HCT116 (cell line): Measurements from ENCODE around the gene ECE2. TPM values are rescaled to one million over a fixed set of nuclear protein-coding genes. Genes with fewer than 3 reads are reported as not detected.
A peak's percentile ranks its signal among the peaks of the same experiment; 100 is the strongest.

Experiments
- ATAC-seq: fragments of 200-7000 bp; cut with Tn5 transposase; 2 replicates; pipeline ENCODE4 v1.9.1; 2020; ENCODE audit warnings: mild to moderate bottlenecking, moderate library complexity
- BruUV-seq: library from RNA; stranded (reverse); fragments of 400-500 nt; replicated peaks from 2 replicates; lab custom pipeline; 2021; lab: Mats Ljungman, UMichigan
- CTCF ChIA-PET: fragments of 300-600 bp; sonication (Branson Sonifier 250); formaldehyde crosslinking; loops from one replicate; lab custom pipeline; 2021; ENCODE audit warnings: antibody characterized with exemption; lab: Charles Lee
- POLR2A ChIA-PET: fragments of 300-600, 350-600 bp; sonication (Branson Sonifier 250); formaldehyde crosslinking; loops from one replicate; lab custom pipeline; 2021; ENCODE audit warnings: antibody characterized with exemption; lab: Charles Lee
- RAD21 ChIA-PET, 2 experiments: fragments of 300-600 bp; sonication (Branson Sonifier 250); formaldehyde crosslinking; loops; one replicate each; lab custom pipeline; 2023; ENCODE audit warnings: low total read pairs in 2 of 2; ENCODE audit not compliant: uncharacterized antibody in 2 of 2, unreplicated experiment in 2 of 2, low non-redundant PET in 1 of 2; lab: Charles Lee
- DNase-seq: peaks from one replicate; pipeline ENCODE4 v3.0.0-alpha.2; 2010; ENCODE audit warnings: low read depth, low spot score
- H2AFZ ChIP-seq: fragments of 200-600 bp; shearing (Covaris generic), sonication (generic); 2 replicates; pipeline ENCODE4 v1.6.1; 2017; ENCODE audit warnings: low read depth, mixed run types, mixed read lengths, antibody characterized with exemption, low read length; ENCODE audit not compliant: poor library complexity, severe bottlenecking
- H3K27ac ChIP-seq: 2 replicates; pipeline ENCODE4 v1.5.1; 2012; ENCODE audit warnings: low read depth, low read length
- H3K27me3 ChIP-seq: fragments of 200-600 bp; sonication (generic); 2 replicates; pipeline ENCODE4 v1.6.1; 2016; ENCODE audit warnings: mixed run types, low read length, mixed read lengths; ENCODE audit not compliant: insufficient read depth
- H3K36me3 ChIP-seq, 2 experiments: fragments of 200-500 bp in 1 of 2; fragments of 200-600 bp in 1 of 2; sonication (Bioruptor generic) in 1 of 2; sonication (generic) in 1 of 2; 2 replicates each; pipeline versions ENCODE4 v1.5.1 to v1.6.1; 2014 to 2016; ENCODE audit warnings: low read length in 2 of 2, inconsistent platforms in 1 of 2, mixed read lengths in 1 of 2, mixed run types in 1 of 2; ENCODE audit not compliant: insufficient read depth in 2 of 2, control insufficient read depth in 1 of 2
- H3K4me1 ChIP-seq, 2 experiments: fragments of 200-600 bp in 1 of 2; sonication (generic) in 1 of 2; 2 replicates each; pipeline versions ENCODE4 v1.5.1 to v1.6.1; 2012 to 2017; ENCODE audit warnings: low read length in 2 of 2, inconsistent platforms in 1 of 2, mild to moderate bottlenecking in 1 of 2, mixed read lengths in 1 of 2, mixed run types in 1 of 2, moderate library complexity in 1 of 2; ENCODE audit not compliant: insufficient read depth in 2 of 2, control insufficient read depth in 1 of 2
- H3K4me2 ChIP-seq: fragments of 200-600 bp; sonication (generic); 2 replicates; pipeline ENCODE4 v1.6.1; 2017; ENCODE audit warnings: mixed run types, low read length, mixed read lengths
- H3K4me3 ChIP-seq, 2 experiments: fragments of 200-600 bp in 1 of 2; sonication (generic) in 1 of 2; replicated peaks in 1 of 2; 2 replicates each; pipeline ENCODE4 v1.5.1; 2011 to 2016; ENCODE audit warnings: low read length in 2 of 2, control low read depth in 1 of 2, low read depth in 1 of 2, mild to moderate bottlenecking in 1 of 2, mixed read lengths in 1 of 2, mixed run types in 1 of 2
- H3K79me2 ChIP-seq: fragments of 200-600 bp; sonication (generic); 2 replicates; pipeline ENCODE4 v1.6.1; 2017; ENCODE audit warnings: mild to moderate bottlenecking, mixed run types, low read length, moderate library complexity, mixed read lengths; ENCODE audit not compliant: insufficient read depth
- H3K9ac ChIP-seq: fragments of 200-600 bp; sonication (generic); 2 replicates; pipeline ENCODE4 v1.6.1; 2016; ENCODE audit warnings: low read length, mixed read lengths
- H3K9me2 ChIP-seq: fragments of 200-600 bp; sonication (generic), shearing (Covaris generic); 2 replicates; pipeline ENCODE4 v1.6.1; 2017; ENCODE audit warnings: mixed run types, mild to moderate bottlenecking, moderate library complexity; ENCODE audit not compliant: insufficient read depth
- H3K9me3 ChIP-seq, 2 experiments: fragments of 200-500 bp in 1 of 2; fragments of 200-600 bp in 1 of 2; sonication (Bioruptor generic) in 1 of 2; sonication (generic) in 1 of 2; 2 replicates each; pipeline ENCODE4 v1.6.1; 2014 to 2017; ENCODE audit warnings: low read length in 2 of 2, mixed read lengths in 2 of 2, inconsistent platforms in 1 of 2, low read depth in 1 of 2, mild to moderate bottlenecking in 1 of 2, mixed run types in 1 of 2, moderate library complexity in 1 of 2; ENCODE audit not compliant: control insufficient read depth in 1 of 2, insufficient read depth in 1 of 2
- H4K20me1 ChIP-seq: fragments of 200-600 bp; sonication (generic), shearing (Covaris generic); 2 replicates; pipeline ENCODE4 v1.6.1; 2017; ENCODE audit warnings: mixed run types, mild to moderate bottlenecking, moderate library complexity; ENCODE audit not compliant: insufficient read depth
- ATF3 ChIP-seq: IDR thresholded peaks from 2 replicates; pipeline ENCODE4 v1.6.1; 2012
- CBX3 ChIP-seq: IDR thresholded peaks from 2 replicates; pipeline ENCODE4 v1.6.1; 2012; ENCODE audit warnings: low read depth
- CEBPB ChIP-seq: IDR thresholded peaks from 2 replicates; pipeline ENCODE4 v1.6.1; 2012; ENCODE audit warnings: low read depth
- EGR1 ChIP-seq: IDR thresholded peaks from 2 replicates; pipeline ENCODE4 v1.6.1; 2012; ENCODE audit warnings: low read depth
- EZH2 ChIP-seq: fragments of 200-600 bp; sonication (generic); IDR thresholded peaks from 2 replicates; pipeline ENCODE4 v1.6.1; 2017; ENCODE audit warnings: antibody characterized with exemption, mixed run types
- REST ChIP-seq: IDR thresholded peaks from 2 replicates; pipeline ENCODE4 v1.6.1; 2012; ENCODE audit warnings: low read depth
- SIN3A ChIP-seq: IDR thresholded peaks from 2 replicates; pipeline ENCODE4 v1.6.1; 2012; ENCODE audit warnings: low read depth
- SRF ChIP-seq: IDR thresholded peaks from 2 replicates; pipeline ENCODE4 v1.6.1; 2012; ENCODE audit warnings: low read depth
- YY1 ChIP-seq: IDR thresholded peaks from 2 replicates; pipeline ENCODE4 v1.6.1; 2011; ENCODE audit warnings: low read length, low read depth, moderate library complexity, mild to moderate bottlenecking; ENCODE audit not compliant: insufficient replicate concordance; ENCODE audit errors: extremely low read depth
- intact Hi-C: fragments of 100-400 bp; cut with micrococcal nuclease; formaldehyde crosslinking; loops from 2 replicates; pipeline ENCODE4 v1.10.0; 2022
- total RNA-seq: library from RNA; stranded (reverse); gene quantifications from one replicate; pipeline ENCODE4 v1.2.1, GENCODE V29; 2021; ENCODE audit not compliant: unreplicated experiment

Gene ECE2
- total RNA-seq, 1 experiment from 2014 or later: not detected

- DNase-seq: no peak
- no peak for ATAC-seq
- intact Hi-C loops: no loop called here
- no peak overlapping the region for H3K4me2 ChIP-seq
- no peak overlapping the region for H2AFZ ChIP-seq
- H3K79me2 ChIP-seq: peaks cover 99% of the 10 kb centered on the region
- H3K9ac ChIP-seq: no peak overlapping the region
- no peak overlapping the region for H3K4me3 ChIP-seq
- no peaks in the 10 kb centered on the region for H3K9me3 ChIP-seq
- peak overlapping the region; percentile 22; the same call in 1 of the 2 replicates for H3K27ac ChIP-seq
- ChIA-PET CTCF (no interaction called here), POLR2A (no interaction called here), RAD21 (no interaction called here)
- no peaks in the 10 kb centered on the region for H3K27me3 ChIP-seq
- H3K36me3 ChIP-seq: peaks cover 61 to 79% of the 10 kb centered on the region in 2 experiments
- no peak for TF ChIP-seq REST
- no peaks in the 10 kb centered on the region for H3K9me2 ChIP-seq
- H3K4me1 ChIP-seq: peaks cover 36 to 42% of the 10 kb centered on the region in 2 experiments
- H4K20me1 ChIP-seq: peaks cover 33% of the 10 kb centered on the region; the same call in 1 of the 2 replicates
- no TSS peak for BruUV-seq
Observed at GRCh38 chr3:184321666-184322065, 45.8 kb downstream of the ECE2 start.

- POLR2A ChIA-PET: no interaction called here
- peaks cover 70 to 81% of the 10 kb centered on the region in 2 experiments for H3K36me3 ChIP-seq
- TF ChIP-seq EZH2: no peak
- no peak for TF ChIP-seq REST
- no peak for TF ChIP-seq ATF3
- TF ChIP-seq SIN3A: no peak
- TF ChIP-seq YY1: no peak
- TF ChIP-seq CBX3: no peak
- no peak for TF ChIP-seq EGR1
- no peak for TF ChIP-seq SRF
- no peak for TF ChIP-seq CEBPB
Observed at GRCh38 chr3:184322731-184323487, 47.1 kb downstream of the ECE2 start.

More at GRCh38 chr3:184322731-184323487, 47.1 kb downstream of the ECE2 start:
- Histone ChIP-seq H4K20me1 (peaks cover 29% of the 10 kb centered on the region; the same call in 1 of the 2 replicates), H3K79me2 (peaks cover 99% of the 10 kb centered on the region), H3K9me3 (no peaks in the 10 kb centered on the region), H3K4me2 (no peak overlapping the region), H3K27me3 (no peaks in the 10 kb centered on the region), H3K27ac (no peak overlapping the region), H3K4me3 (no peak overlapping the region), H3K4me1 (peaks cover 24 to 29% of the 10 kb centered on the region in 2 experiments), H2AFZ (no peak overlapping the region), H3K9ac (no peak overlapping the region), H3K9me2 (no peaks in the 10 kb centered on the region)
- no TSS peak for BruUV-seq
- DNase-seq: no peak
- intact Hi-C loops: no loop called here
- no peak for ATAC-seq
- ChIA-PET CTCF (no interaction called here), RAD21 (no interaction called here)
